ENCODE measurements around the gene PRKAG1. TPM values are rescaled to one million over a fixed set of nuclear protein-coding genes. Genes with fewer than 3 reads are reported as not detected.

Gene PRKAG1
- total RNA-seq, 6 donors from 2014 or later: 25.1 to 56.5 (median 42.0) TPM

- ATAC-seq (ENCODE audit: low FRiP score in 2 of 2) (peak; percentile 3 to 5), DNase-seq (peak in 1 of 2 donors; percentile 84)
- peak overlapping the region in 3 of 4 donors; percentile 28 to 40 (median 37) for H3K4me3 ChIP-seq
- H3K9me3 ChIP-seq: no peaks in the 10 kb centered on the region
- no peaks in the 10 kb centered on the region for H3K36me3 ChIP-seq
- TF ChIP-seq POLR2AphosphoS5 (IDR thresholded peaks at IDR 0.05): no peak
- TF ChIP-seq, protein P1, sequence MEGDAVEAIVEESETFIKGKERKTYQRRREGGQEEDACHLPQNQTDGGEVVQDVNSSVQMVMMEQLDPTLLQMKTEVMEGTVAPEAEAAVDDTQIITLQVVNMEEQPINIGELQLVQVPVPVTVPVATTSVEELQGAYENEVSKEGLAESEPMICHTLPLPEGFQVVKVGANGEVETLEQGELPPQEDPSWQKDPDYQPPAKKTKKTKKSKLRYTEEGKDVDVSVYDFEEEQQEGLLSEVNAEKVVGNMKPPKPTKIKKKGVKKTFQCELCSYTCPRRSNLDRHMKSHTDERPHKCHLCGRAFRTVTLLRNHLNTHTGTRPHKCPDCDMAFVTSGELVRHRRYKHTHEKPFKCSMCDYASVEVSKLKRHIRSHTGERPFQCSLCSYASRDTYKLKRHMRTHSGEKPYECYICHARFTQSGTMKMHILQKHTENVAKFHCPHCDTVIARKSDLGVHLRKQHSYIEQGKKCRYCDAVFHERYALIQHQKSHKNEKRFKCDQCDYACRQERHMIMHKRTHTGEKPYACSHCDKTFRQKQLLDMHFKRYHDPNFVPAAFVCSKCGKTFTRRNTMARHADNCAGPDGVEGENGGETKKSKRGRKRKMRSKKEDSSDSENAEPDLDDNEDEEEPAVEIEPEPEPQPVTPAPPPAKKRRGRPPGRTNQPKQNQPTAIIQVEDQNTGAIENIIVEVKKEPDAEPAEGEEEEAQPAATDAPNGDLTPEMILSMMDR (IDR thresholded peaks at IDR 0.05): no peak
- peaks cover 0 to 58% (median 36%) of the 10 kb centered on the region in 4 donors for H3K27me3 ChIP-seq
- no peak overlapping the region for H3K27ac ChIP-seq
- H3K4me1 ChIP-seq: peaks cover 39 to 44% (median 42%) of the 10 kb centered on the region in 4 donors
- 2 to 3% methylated on average over 18 to 36 of the region's 55 CpGs for WGBS, 2 donors
Measured at GRCh38 chr12:48979602-48980388, 38.8 kb downstream of the PRKAG1 start.

DNA sequence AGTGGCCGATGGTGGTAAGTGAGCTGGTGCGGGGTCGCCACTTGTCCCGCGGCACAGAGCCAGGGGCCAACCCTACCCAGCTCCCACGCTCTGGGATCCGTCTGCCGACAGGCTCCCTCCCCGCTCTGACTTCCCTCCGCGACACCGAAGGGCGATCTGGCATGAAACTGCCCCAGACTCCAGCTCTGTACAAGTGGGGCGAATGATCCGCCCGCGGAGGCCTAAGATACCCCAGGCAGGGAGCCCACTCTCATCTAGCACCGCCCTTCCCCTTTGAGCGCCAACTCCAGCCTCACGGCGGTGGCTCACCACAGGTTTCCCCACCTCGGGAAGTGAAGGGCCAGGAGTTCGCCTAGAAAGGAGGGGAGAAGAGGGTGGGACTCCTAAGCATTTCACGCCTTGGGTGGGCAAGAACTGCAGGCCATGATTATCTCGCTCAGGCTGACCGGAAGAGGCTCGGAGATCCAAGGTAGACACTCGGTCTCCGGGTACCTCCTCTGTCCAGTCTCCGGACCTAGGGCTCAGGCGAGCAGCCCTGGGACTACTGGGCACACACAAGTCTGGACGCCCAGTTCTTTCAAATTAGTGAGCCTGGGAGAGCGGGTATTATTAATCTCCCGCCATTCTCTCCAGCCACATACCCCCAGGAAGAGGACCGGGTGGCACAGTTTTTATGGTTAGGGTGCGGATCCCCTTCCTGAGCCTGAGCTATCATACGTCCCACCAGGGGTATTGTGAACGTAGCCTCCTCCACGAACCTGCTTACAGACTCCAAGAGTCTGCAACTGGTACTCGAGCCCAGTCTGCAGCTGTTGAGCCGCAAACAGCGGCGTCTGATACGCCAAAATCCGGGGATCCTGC, 39.6 kb downstream of the PRKAG1 start:
- Histone ChIP-seq H3K9me3 (no peaks in the 10 kb centered on the region), H3K27me3 (peaks cover 0 to 61% (median 38%) of the 10 kb centered on the region in 4 donors), H3K4me3 (peak overlapping the region in 3 of 4 donors; percentile 28 to 40 (median 37)), H3K4me1 (peaks cover 39 to 45% (median 43%) of the 10 kb centered on the region in 4 donors), H3K27ac (no peak overlapping the region), H3K36me3 (no peaks in the 10 kb centered on the region)
- ATAC-seq (ENCODE audit: low FRiP score in 2 of 2) (no peak), DNase-seq (no peak)
- 0 to 4% methylated on average over 19 to 33 of the region's 45 CpGs for WGBS, 2 donors
- no peak for TF ChIP-seq POLR2AphosphoS5 (IDR thresholded peaks at IDR 0.05)

DNA sequence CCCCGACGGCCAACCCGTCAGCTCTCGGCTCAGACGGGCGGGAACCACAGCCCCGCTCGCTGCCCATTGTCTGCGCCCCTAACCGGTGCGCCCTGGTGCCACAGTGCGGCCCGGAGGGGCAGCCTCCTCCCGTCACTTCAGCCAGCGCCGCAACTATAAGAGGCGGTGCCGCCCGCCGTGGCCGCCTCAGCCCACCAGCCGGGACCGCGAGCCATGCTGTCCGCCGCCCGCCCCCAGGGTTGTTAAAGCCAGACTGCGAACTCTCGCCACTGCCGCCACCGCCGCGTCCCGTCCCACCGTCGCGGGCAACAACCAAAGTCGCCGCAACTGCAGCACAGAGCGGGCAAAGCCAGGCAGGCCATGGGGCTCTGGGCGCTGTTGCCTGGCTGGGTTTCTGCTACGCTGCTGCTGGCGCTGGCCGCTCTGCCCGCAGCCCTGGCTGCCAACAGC, 40.3 kb downstream of the PRKAG1 start, which contains the start of gene WNT1:
TSS of gene WNT1 (plus strand) at position 32 of the 450 bp plus-strand sequence. CDS start at position 361, 329 bp downstream.
- Histone ChIP-seq H3K27ac (no peak within 1 kb of the TSS), H3K4me1 (peaks cover 42 to 52% (median 49%) of the 10 kb centered on the region in 4 donors), H3K4me3 (peak within 1 kb of the TSS in 3 of 4 donors; percentile 28 to 40 (median 37)), H3K9me3 (no peaks in the 10 kb centered on the region), H3K36me3 (no peaks in the 10 kb centered on the region), H3K27me3 (peaks cover 0 to 65% (median 42%) of the 10 kb centered on the region in 4 donors)
- WGBS, 2 donors: 0% methylated on average over 4 of the region's 45 CpGs; no CpG with 5 or more reads in 1 of the 2 donors
- DNase-seq: peak in 1 of 2 donors; percentile 87
- TF ChIP-seq, protein P1 (IDR thresholded peaks at IDR 0.05): peak in 2 of 6 experiments; percentile 1 to 15
- TF ChIP-seq POLR2AphosphoS5 (IDR thresholded peaks at IDR 0.05): no peak
- no peak for ATAC-seq (ENCODE audit: low FRiP score in 2 of 2)

DNA sequence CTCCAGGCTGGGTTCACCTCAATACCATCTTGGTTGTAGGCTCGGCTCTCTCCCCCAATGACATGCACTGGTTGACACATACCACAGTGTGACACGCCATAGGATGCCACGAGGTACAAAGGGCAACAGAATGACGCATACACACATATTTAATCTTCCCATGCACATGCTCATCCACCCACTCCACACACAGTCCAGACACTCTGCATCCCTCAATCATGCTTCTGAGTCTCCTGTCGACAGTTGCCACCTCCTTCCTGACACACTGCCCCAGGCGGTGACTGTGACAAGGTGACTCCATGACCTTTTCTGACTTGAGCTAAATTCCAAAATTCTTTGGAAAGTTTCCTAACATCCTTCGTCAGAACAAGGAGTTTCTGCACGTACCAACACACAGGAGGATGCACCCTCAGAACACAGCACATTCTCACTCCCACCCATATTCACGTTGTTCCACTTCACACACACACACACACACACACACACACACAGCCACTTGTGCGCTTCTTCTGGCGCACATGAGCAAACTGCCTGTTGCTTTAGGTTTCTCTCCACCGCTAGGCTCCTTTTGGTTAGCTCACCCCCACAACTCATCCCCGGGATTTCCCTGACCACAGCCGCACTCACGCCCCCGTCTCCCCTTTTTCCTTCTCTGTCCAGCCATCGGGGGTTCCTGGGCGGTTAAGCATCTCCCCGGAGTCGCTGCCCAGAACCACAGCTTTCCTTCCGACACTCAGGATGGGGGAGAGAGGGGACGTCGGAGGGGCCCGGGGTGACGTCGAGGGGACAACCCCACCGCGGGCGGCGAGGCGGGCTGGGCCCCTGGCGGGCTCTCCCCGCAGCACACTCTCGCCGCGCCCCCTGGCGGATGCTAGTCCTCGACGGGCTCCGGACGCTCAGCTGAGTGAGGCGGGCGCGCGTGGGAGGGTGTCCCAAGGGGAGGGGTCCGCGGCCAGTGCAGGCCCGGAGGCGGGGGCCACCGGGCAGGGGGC, 41.0 kb downstream of the PRKAG1 start:
- H3K9me3 ChIP-seq: no peaks in the 10 kb centered on the region
- ATAC-seq (ENCODE audit: low FRiP score in 2 of 2) (peak; percentile 56 to 66), DNase-seq (peak; percentile 47 to 95)
- H3K4me1 ChIP-seq: peaks cover 42 to 59% (median 51%) of the 10 kb centered on the region in 4 donors
- H3K27me3 ChIP-seq: peaks cover 0 to 72% (median 45%) of the 10 kb centered on the region in 4 donors
- H3K4me3 ChIP-seq: peak overlapping the region in 3 of 4 donors; percentile 28 to 40 (median 37)
- H3K36me3 ChIP-seq: no peaks in the 10 kb centered on the region
- 14 to 16% methylated on average over 26 to 33 of the region's 50 CpGs for WGBS, 2 donors
- TF ChIP-seq, protein P1 (IDR thresholded peaks at IDR 0.05): peak; percentile 86 to 94 (median 91)
- no peak for TF ChIP-seq POLR2AphosphoS5 (IDR thresholded peaks at IDR 0.05)
- H3K27ac ChIP-seq: no peak overlapping the region
